HG03432 (cell line): ENCODE data around the gene TWF2.
"Not testable (repeated sequence)": the region's sequence is repeated elsewhere in the genome, so short reads cannot be mapped to it uniquely, and the experiment has no call there.

ENCODE experiments used
- ATAC-seq: cut with Tn5 transposase; IDR thresholded peaks from one replicate; pipeline ENCODE4 v1.9.1; 2021; ENCODE audit warnings: mild to moderate bottlenecking, moderate library complexity; ENCODE audit not compliant: unreplicated experiment

The TWF2 gene

GRCh38 chr3:52238761-52239701, at the start of gene TWF2:
TSS of gene TWF2 (minus strand) at chr3:52239158. CDS start at chr3:52239016, 142 bp downstream.
- peak; percentile 78 for ATAC-seq

GRCh38 chr3:52288674-52289073, 49.7 kb upstream of the TWF2 start:
- ATAC-seq, result no peak

GRCh38 chr3:52286777-52287110, 47.8 kb upstream of the TWF2 start:
- no peak for ATAC-seq

GRCh38 chr3:52284051-52284450, 45.1 kb upstream of the TWF2 start:
- not testable (repeated sequence) for ATAC-seq

- ATAC-seq, result no peak
These were observed 44.3 kb upstream of the TWF2 start for GRCh38 chr3:52283306-52283705.

GRCh38 chr3:52281981-52282801, 43.2 kb upstream of the TWF2 start:
- no peak for ATAC-seq

GRCh38 chr3:52280050-52280461, 41.1 kb upstream of the TWF2 start:
- no peak for ATAC-seq

- ATAC-seq, result no peak
These were observed 40.6 kb upstream of the TWF2 start for GRCh38 chr3:52279596-52279995.

GRCh38 chr3:52278510-52279069, 39.6 kb upstream of the TWF2 start, which contains the start of gene WDR82:
TSS of gene WDR82 (minus strand) at chr3:52278649. CDS start at chr3:52278361, 288 bp downstream.
- ATAC-seq, result peak; percentile 91

GRCh38 chr3:52277972-52278509, 39.1 kb upstream of the TWF2 start:
- ATAC-seq, result peak; percentile 69

- ATAC-seq, result no peak
These were observed 38.4 kb upstream of the TWF2 start for GRCh38 chr3:52277071-52277964.

GRCh38 chr3:52274781-52275180, 35.8 kb upstream of the TWF2 start:
- ATAC-seq, result not testable (repeated sequence)

GRCh38 chr3:52272831-52273230, 33.9 kb upstream of the TWF2 start:
- no peak for ATAC-seq

- ATAC-seq, result not testable (repeated sequence)
These were observed 33.2 kb upstream of the TWF2 start for GRCh38 chr3:52272172-52272571.

- no peak for ATAC-seq
These were observed 31.3 kb upstream of the TWF2 start for GRCh38 chr3:52270252-52270754.

- no peak for ATAC-seq
These were observed 30.8 kb upstream of the TWF2 start for GRCh38 chr3:52269776-52270175.

GRCh38 chr3:52268036-52268435, 29.1 kb upstream of the TWF2 start:
- no peak for ATAC-seq

- ATAC-seq, result no peak
These were observed 26.4 kb upstream of the TWF2 start for GRCh38 chr3:52265387-52265786.

- ATAC-seq, result no peak
These were observed 23.5 kb upstream of the TWF2 start for GRCh38 chr3:52262447-52262846.

GRCh38 chr3:52259448-52259847, 20.5 kb upstream of the TWF2 start:
- no peak for ATAC-seq
